Activated T-cell treated with anti-CD3 and anti-CD28 coated beads for 48 hours (primary cell): Measurements from ENCODE around the gene TMEM139.
A peak's percentile ranks its signal among the peaks of the same experiment; 100 is the strongest.
"Not testable (repeated sequence)": the region's sequence is repeated elsewhere in the genome, so short reads cannot be mapped to it uniquely, and the experiment has no call there.

Experiments used
- DNase-seq: peaks from one replicate; pipeline ENCODE4 v3.0.0-alpha.2; 2020; ENCODE audit warnings: low read depth

The TMEM139 gene

DNA sequence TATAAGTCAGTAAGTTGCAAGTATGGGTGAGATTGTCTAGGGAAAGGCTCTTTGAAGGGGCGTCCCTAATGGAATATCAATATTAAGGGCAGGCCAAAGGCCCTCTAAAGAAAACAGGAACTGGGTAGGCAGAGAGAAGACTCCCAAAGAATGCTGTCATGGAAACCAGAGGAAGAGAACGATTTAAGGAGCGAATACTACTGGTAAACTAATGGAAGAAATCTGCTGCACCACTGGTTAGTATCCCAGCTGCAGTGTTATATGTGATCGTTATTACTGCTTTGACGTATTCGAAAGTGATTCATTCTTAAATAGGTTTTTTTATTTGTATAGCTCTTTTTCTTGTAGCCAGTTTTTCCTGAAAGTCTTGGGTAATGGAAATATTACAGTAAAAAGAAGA is 4.7 kb downstream of the TMEM139 start:
- DNase-seq = no peak

DNA sequence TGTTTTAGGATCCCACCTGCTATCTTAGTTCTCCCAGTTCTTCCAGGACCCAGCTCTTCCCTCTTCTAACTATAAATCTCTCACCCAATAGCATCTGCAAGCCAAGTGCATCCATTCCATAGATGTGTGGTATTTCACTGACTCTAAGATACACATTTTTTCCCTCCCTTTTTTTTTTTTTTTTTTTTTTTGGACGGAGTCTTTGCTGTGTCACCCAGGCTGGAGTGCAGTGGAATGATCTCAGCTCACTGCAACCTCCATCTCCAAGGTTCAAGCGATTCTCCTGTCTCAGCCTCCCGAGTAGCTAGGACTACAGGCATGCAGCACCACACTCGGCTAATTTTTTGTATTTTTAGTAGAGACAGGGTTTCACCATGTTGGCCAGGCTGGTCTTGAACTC is 5.1 kb downstream of the TMEM139 start:
- not testable (repeated sequence) for DNase-seq

DNA sequence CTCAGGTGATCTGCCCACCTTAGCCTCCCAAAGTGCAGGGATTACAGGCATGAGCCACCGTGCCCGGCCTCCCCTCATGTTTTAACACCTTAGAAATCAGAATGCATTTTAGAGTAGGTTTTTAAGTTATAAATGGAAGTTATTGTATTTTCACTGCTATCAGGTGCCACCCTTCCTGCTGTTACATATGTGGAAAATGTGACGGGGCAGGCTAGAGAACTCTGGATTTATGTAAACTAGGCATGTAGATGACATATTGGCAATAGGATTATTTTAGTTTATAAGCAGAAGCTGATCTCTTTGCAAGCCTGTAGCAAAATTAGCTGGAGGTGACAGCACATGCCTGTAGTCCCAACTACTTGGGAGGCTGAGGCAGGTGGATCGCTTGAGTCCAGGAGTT is 5.5 kb downstream of the TMEM139 start:
- no peak for DNase-seq

DNA sequence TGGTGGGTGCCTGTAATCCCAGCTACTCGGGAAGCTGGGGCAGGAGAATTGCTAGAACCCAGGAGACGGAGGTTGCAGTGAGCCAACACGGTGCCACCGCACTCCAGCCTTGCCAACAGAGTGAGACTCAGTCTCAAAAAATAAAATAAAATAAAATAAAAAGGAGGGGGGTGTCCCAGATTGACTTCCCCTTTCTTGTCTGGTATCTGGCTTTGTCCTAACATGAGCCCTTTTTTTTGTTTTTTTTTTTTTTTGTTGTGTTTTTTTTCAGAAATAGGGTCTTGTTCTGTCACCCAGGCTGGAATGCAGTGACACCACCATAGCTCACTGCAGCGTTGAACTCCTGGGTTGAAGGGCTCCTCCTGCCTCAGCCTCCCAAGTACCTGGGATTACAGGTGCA is 8.1 kb downstream of the TMEM139 start:
- DNase-seq = no peak

DNA sequence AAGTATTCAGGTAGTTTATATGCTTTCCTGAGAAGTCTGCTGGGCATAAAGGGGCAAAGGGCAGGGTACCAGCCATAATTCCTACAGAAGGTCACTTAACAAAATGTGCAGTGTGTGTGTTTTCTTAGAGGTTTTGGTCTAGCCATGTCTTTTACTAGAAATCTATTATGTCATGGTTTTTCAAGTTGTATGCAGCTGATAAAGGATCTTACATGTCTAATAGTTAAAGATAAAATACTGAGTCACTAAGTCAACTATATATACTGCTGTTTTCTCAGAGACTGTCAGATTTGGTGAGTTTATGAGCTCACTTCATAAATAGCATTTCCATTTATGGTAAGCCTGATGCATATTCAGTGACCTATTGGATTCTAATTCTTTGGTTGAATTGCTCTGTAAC is 11.1 kb downstream of the TMEM139 start:
- no peak for DNase-seq

DNA sequence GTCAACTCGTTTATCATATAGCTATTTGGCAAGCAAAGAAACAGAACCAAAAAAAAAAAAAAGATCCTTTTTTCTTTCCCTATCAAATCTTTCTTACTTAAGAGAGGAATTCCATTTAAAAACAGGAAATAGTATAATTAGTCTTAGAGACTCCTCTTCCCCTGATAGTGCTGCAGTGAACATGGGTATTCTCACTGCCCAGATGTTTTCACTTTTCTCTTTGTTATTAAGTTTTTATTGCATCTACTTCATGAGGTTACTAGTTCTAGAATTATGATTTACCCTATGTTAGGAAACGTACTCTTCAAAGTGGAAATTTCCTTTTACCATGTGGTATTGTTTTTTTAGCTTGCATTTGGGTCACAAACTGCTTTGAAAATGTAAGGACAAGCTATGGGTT is 11.9 kb downstream of the TMEM139 start:
- no peak for DNase-seq

DNA sequence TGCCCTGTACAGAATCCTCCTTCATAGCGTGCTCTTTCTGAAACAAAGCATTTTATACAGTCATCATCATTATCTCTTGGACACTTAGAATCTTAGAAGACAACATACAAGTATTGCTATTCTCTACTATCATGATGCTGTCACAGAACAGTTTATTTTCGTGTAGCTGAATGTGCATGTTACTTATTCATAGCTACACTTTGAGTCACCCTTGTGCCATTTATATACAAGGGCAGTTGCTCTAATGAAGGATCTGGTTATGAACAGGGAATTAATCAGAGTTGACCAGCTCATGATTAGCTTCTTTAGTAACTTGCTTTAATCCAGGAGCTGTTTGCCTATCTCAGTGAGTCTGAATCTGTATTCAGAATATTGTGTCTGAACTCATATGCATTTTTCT is 14.6 kb downstream of the TMEM139 start:
- DNase-seq = no peak

DNA sequence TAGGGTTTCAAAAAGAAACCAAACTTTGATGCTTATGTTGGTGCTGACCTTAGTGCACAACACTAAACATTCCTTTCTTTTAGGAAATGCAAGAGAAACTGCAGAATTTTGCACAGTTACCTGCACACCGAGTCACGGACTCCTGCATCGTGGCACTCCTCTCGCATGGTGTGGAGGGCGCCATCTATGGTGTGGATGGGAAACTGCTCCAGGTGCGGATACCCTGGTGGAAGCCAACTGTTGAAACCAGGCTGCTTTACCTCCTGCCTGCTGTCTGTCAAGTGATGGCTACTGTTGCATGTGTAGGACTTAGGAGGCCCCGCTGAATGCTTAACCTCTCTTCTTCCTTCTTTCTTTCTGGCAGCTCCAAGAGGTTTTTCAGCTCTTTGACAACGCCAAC is 15.1 kb downstream of the TMEM139 start:
- DNase-seq = peak; percentile 46

DNA sequence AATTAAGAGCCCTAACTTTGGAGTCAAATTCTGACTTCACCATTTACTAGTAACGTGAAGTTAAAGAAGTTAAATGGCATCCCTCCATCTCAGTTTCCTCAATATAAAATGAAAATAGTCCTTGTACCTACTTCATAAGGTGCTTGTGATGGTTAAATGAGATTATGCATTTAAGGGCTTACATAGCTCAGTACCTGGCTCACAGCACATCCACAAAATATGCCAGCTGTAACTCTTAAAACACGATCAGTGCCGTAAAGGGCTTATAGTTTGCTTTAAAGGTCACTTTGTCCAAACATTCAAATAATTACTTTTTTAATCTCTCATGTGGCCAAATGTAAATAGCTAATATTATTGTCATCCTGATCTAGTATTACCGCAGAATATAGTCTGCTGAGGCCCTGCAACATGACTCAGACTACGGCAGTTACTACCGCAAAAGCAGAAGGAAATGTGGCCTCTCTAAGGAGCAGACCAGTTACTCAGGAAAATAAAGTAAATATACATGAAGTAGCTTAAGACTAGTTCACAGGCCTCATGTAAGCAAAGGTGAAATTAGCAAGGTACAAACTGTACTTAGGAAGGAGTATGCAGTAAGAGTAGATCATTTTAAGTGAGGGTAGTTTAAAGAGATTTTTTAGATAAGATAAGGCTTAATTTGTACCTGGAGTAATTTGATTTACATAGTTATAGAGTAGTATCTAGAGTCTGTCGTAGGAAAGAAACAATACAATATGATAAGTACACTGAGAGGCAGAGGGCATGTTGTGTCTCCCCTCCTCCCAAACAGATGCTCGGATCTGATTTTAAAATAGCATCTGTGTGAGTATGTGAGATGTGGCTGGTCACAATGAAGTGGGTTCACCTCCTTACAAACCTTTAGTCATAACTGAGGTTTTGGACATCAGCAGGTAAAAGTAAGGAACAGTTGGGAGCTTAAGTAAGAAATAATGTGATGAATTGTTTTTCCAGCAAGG is 16.5 kb downstream of the TMEM139 start:
- no peak for DNase-seq

DNA sequence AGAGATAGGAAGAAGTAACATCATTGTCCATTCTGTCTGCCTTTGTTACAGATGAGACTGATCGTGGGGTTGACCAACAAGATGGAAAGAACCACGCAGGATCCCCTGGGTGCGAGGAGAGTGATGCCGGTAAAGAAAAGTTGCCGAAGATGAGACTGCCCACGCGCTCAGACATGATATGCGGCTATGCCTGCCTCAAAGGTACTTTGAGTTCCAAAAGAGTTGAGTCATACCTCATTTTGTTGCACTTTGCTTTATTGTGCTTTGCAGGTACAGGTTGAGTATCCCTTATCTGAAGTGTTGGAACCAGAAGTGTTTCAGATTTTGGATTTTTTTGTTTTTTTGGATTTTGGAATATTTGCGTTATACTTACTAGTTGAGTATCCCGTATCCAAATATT is 19.0 kb downstream of the TMEM139 start:
- no peak for DNase-seq

DNA sequence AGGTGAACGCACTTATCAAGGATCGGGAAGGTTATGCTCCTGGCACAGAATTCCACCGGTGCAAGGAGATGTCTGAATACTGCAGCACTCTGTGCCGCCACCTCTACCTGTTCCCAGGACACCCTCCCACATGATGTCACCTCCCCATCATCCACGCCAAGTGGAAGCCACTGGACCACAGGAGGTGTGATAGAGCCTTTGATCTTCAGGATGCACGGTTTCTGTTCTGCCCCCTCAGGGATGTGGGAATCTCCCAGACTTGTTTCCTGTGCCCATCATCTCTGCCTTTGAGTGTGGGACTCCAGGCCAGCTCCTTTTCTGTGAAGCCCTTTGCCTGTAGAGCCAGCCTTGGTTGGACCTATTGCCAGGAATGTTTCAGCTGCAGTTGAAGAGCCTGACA is 20.2 kb downstream of the TMEM139 start:
- no peak for DNase-seq

DNA sequence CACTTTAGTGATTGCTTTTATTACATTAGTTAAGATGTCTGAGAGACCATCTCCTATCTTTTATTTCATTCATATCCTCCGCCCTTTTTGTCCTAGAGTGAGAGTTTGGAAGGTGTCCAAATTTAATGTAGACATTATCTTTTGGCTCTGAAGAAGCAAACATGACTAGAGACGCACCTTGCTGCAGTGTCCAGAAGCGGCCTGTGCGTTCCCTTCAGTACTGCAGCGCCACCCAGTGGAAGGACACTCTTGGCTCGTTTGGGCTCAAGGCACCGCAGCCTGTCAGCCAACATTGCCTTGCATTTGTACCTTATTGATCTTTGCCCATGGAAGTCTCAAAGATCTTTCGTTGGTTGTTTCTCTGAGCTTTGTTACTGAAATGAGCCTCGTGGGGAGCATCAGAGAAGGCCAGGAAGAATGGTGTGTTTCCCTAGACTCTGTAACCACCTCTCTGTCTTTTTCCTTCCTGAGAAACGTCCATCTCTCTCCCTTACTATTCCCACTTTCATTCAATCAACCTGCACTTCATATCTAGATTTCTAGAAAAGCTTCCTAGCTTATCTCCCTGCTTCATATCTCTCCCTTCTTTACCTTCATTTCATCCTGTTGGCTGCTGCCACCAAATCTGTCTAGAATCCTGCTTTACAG is 20.8 kb downstream of the TMEM139 start:
- peak; percentile 66 for DNase-seq

DNA sequence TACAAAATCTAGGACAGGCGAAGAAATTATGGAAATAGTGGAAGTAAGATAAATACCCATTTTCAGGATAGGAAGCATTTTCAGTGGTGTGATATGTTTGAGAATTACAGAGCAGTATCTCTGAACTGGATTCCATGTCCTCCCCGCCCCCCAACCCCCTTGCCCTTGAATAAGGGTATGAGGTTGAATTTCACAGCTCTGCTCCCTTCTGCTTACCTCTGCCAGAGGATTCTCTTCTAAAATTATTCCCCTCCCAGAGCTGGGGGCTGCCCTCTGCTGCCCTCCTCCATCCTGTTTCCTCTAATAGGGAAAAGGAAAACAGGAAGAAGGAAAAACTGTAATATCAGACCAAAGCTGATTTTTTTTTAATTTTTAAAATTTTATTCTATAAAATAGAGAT is 23.9 kb downstream of the TMEM139 start:
- DNase-seq = no peak

DNA sequence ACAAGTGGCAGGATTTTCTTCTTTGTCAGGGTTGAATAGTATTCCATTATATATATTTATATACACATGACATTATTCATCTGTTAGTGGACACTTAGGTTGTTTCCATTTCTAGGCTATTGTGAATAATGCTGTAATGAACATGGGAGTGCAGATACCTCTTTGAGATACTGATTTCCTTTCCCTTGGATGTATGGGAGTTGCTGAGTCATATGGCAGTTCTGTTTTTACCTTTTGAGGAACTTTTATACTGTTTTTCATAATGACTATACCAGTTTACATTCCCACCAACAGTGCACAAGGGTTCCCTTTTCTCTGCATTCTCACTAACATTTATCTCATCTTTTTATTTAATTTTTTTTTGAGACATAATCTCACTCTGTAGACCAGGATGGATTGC is 29.4 kb downstream of the TMEM139 start:
- DNase-seq = no peak

DNA sequence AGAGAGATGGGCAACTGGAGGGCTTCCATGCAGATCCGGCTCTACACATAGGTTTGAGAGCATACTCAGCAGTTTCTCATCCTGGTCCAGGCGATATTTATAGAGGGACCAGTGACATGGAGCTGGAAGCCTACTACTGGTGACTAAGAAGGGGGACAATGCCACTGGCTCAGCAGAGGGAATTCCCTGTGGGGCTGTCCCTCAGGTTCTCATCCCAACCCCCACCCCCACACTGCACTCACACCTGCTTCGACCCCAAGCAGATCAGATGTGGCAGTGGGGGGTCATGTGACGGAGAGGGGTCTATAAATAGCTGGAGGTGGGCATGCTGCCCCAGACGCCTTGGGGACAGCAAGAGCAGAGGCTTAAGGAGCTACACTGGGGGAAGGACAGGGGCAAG is 31.0 kb downstream of the TMEM139 start, which contains the start of gene CLCN1:
CLCN1 (plus strand) TSS at position 336 of the 400 bp plus-strand sequence. CDS start 102 bp downstream, outside the sequence.
- no peak for DNase-seq

DNA sequence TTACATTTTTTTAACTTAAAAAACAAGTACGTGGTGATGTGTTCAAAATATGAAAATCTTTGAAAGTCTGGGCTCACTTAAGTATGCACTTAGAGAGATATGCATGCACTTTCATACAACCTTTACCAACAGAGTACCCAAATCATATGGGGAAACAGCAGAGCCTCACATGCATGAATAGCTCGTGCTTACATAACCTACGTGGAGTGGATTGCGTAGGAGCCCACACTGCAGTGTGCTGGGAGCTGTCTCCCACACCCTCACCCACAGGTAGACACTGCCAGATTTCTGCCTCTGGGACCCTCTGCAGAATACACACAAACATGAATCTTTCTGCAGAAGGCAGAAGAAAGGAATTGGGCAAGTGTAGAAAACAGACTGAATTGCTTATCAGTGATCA is 31.7 kb downstream of the TMEM139 start:
- no peak for DNase-seq

DNA sequence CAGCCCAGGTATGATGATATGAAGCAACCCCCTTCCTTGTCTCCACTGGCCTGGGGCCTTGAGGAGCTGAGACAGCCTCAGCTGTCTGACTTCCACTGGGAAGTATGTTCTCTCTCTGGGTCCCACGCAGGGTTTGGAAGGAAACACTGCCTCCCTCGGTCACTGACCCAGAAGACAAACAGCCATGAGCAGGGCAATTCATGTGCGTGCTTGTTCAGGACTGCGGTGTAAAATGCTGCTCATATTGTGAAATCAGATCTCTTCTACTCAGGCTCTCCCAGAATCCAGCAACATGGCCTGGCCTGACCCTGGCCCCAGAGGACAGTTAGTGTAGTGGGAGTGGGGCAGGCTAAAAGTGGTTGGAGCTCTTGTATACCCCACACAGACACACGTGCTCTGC is 33.9 kb downstream of the TMEM139 start:
- DNase-seq = no peak

DNA sequence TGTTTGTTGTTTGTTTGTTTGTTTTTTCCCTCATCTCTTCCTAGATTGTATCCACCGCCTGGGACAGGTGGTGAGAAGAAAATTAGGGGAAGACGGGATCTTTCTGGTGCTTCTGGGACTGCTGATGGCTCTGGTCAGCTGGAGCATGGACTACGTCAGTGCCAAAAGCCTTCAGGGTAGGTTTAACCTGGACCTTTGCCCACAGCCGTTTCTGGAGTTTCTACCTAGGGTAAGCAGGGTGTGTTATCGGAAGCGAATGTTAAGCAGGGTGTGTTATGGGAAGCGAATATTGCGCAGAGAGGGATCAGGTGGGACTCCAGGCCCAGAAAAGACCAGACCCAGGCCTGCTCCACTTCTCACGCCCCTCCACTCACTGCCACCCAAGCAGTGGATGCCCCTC is 35.9 kb downstream of the TMEM139 start:
- no peak for DNase-seq

DNA sequence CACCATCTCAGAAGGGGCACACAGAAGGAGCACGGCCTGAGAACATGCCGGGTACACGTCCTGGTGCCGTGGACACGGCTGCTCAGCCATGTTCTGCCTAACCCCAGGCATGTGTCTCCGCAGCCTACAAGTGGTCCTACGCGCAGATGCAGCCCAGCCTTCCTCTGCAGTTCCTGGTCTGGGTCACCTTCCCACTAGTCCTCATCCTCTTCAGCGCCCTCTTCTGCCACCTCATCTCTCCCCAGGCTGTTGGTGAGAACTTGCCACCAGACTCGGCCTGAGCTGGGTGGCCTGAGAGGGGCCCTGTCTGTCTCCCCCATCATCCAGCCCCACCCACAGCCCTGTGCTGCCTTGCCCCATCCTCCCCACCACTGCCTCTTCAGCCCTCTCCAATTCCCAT is 36.5 kb downstream of the TMEM139 start:
- no peak for DNase-seq

DNA sequence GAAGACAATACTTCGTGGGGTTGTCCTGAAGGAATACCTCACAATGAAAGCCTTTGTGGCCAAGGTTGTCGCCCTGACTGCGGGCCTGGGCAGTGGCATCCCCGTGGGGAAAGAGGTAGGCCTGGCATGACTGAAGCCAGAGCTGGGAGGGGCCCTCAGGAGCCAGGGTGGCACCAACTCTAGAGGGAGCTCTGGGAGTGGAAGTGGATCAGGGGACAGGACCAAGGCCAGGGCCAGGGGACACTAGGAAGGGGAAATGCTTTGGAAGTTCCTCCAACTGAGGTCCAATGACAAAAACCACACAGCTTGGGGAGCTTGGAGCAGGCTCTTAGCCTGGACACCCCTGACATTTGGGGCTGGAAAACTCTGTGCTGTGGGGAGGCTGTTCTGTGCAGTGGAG is 37.0 kb downstream of the TMEM139 start:
- no peak for DNase-seq

DNA sequence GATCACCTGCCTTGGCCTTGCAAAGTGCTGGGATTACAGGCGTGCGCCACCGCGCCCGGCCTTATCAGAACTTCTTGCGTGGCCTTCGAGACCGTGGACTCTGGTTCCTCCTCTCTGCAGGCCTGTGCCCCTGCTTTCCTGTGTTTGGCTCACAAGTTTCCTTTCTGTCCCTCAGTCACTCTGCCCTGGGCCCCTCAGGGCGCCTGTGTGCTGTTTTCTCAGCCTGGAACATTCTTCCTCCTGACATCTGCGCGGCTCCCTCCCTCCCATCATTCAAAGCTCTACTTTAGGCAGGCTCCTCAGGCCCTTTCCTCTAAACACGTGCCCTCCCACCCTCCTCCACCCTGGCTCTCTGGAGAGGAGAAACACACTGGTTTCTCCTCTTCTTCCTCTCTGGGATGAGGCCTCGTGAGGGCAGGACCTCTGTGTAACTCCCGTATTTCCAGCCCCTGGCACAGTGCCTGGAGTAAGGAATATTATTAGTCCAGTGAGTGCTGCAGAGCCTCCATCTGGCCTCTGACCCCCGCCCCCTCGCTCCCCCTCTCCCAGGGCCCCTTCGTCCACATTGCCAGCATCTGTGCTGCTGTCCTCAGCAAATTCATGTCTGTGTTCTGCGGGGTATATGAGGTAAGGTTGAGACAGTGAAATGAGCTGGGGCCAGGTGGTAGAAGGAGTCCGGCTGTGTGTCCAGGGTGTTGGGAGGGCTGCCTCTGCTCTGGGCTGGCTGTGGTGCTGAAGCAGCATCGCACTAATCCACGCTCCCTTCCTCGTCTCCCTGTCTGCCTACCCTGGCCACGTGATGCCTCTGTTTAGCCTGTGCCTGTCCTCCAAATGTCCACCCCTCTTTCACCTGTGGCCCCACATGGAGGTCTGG is 38.2 kb downstream of the TMEM139 start:
- DNase-seq = no peak

DNA sequence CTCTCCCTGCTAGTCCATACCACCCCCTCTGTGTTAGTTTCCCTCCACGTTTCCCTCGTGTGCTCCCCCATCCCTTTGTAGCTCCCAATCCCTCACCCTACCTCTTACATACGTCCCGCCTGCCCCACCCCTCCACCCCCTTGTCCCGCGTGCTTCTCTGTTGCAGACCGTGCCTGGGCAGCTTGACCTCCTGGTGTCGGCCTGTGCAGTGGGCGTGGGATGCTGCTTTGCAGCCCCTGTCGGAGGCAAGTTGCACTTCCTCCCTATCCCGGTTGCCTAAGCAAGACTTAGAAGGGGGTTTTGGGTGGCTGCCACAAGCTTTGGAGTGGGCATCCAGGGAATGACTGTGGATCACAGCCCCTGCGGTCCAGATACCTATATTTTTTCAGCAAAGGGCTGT is 38.9 kb downstream of the TMEM139 start:
- no peak for DNase-seq
